Right ventricle myocardium inferior (tissue), 1 donor: Measurements from ENCODE around the gene NFKBIE. TPM values are rescaled to one million over a fixed set of nuclear protein-coding genes. Genes with fewer than 3 reads are reported as not detected.

Experiments
- ATAC-seq: fragments of 200-7000 bp; cut with Tn5 transposase; one replicate; pipeline ENCODE4 v1.9.1; 2020; ENCODE audit warnings: mild to moderate bottlenecking, moderate library complexity
- DNase-seq: peaks from one replicate; pipeline ENCODE4 v3.0.0; 2021; ENCODE audit errors: missing footprints
- intact Hi-C: fragments of 100-400 bp; cut with DNase I; formaldehyde crosslinking; loops from one replicate; pipeline ENCODE4 v1.11.0; 2022
- total RNA-seq: library from RNA; stranded (reverse); fragmentation: NEBNext Ultra II Directional; extraction: Animal tissue kit (Norgen Biotek cat#: 25700); gene quantifications from one replicate; pipeline ENCODE4 v1.2.1, GENCODE V29; 2021
- donor health status: DM: no; HTN: yes; CAD: no; lungs with severe emphysema.

The NFKBIE gene
- total RNA-seq, 1 donor from 2014 or later: 2.4 TPM

- intact Hi-C loops: no loop called here
- DNase-seq (no peak), ATAC-seq (no peak)
These were observed 11.6 kb upstream of the NFKBIE start for GRCh38 chr6:44276667-44277640.

- intact Hi-C loops: no loop called here
- ATAC-seq (peak; percentile 38), DNase-seq (no peak)
These were observed 10.6 kb upstream of the NFKBIE start for GRCh38 chr6:44275749-44276648.

GRCh38 chr6:44275271-44275748, 10.0 kb upstream of the NFKBIE start:
- intact Hi-C loops: no loop called here
- DNase-seq (no peak), ATAC-seq (no peak)

GRCh38 chr6:44273617-44274016, 8.3 kb upstream of the NFKBIE start:
- no peak for ATAC-seq
- intact Hi-C loops: no loop called here

GRCh38 chr6:44272999-44273566, 7.7 kb upstream of the NFKBIE start:
- DNase-seq: no peak
- no peak for ATAC-seq
- intact Hi-C loops: no loop called here

More at GRCh38 chr6:44273617-44274016, 8.3 kb upstream of the NFKBIE start:
- no peak for DNase-seq

GRCh38 chr6:44272529-44272928, 7.2 kb upstream of the NFKBIE start:
- ATAC-seq (no peak), DNase-seq (no peak)
- intact Hi-C loops: no loop called here

- ATAC-seq (no peak), DNase-seq (no peak)
- intact Hi-C loops: no loop called here
These were observed 6.6 kb upstream of the NFKBIE start for GRCh38 chr6:44271914-44272313.

GRCh38 chr6:44271406-44271723, 6.0 kb upstream of the NFKBIE start:
- ATAC-seq (no peak), DNase-seq (no peak)
- intact Hi-C loops: no loop called here

GRCh38 chr6:44270526-44271405, 5.4 kb upstream of the NFKBIE start:
- ATAC-seq: no peak
- intact Hi-C loops: no loop called here
- no peak for DNase-seq

GRCh38 chr6:44269921-44270525, 4.7 kb upstream of the NFKBIE start, which contains the start of gene TMEM151B:
Gene TMEM151B (plus strand): TSS chr6:44270450. CDS start chr6:44270743, 293 bp downstream.
- DNase-seq: no peak
- intact Hi-C loops: loop anchor here (10.0 kb wide), 1 partner anchor 185 kb away; no protein-coding TSS in a partner anchor
- no peak for ATAC-seq

GRCh38 chr6:44269178-44269920, 4.0 kb upstream of the NFKBIE start:
- intact Hi-C loops: loop anchor here (10.0 kb wide), 1 partner anchor 185 kb away; no protein-coding TSS in a partner anchor
- DNase-seq (no peak), ATAC-seq (no peak)

- DNase-seq (no peak), ATAC-seq (no peak)
- intact Hi-C loops: loop anchor here (1.0 to 10.0 kb wide), 2 partner anchors 70 to 187 kb away; no protein-coding TSS in a partner anchor
These were observed 2.8 kb upstream of the NFKBIE start for GRCh38 chr6:44268095-44268628.

GRCh38 chr6:44267252-44267651, 1.9 kb upstream of the NFKBIE start:
- intact Hi-C loops: loop anchor here (10.0 kb wide), 1 partner anchor 188 kb away; no protein-coding TSS in a partner anchor
- DNase-seq: no peak
- no peak for ATAC-seq

GRCh38 chr6:44266347-44266746, 996 bp upstream of the NFKBIE start:
- no peak for DNase-seq
- no peak for ATAC-seq
- intact Hi-C loops: loop anchor here (10.0 kb wide), 1 partner anchor 188 kb away; no protein-coding TSS in a partner anchor

GRCh38 chr6:44265722-44266233, 427 bp upstream of the NFKBIE start:
- DNase-seq (no peak), ATAC-seq (no peak)
- intact Hi-C loops: loop anchor here (10.0 kb wide), 1 partner anchor 189 kb away; no protein-coding TSS in a partner anchor
